ENCODE data around the gene PSD. TPM values are rescaled to one million over a fixed set of nuclear protein-coding genes. Genes with fewer than 3 reads are reported as not detected.

PSD gene
- polyA plus RNA-seq, 1 experiment: 1.8 TPM

- CTCF ChIA-PET: interaction anchor here (0.9 to 1.7 kb wide), 6 partner anchors 10 to 221 kb away, joined by 3 to 5 read pairs (median 3); partner anchors contain the start of gene FBXL15
- no peak for DNase-seq (ENCODE audit: low read depth)
- H3K27me3 ChIP-seq (ENCODE audit: control insufficient read depth, insufficient read depth, low read length): no peaks in the 10 kb centered on the region
- no peaks in the 10 kb centered on the region for H3K36me3 ChIP-seq (ENCODE audit: control insufficient read depth, insufficient read depth, low read length)
- POLR2A ChIA-PET: interaction anchor here (0.6 kb wide), 1 partner anchor 155 kb away, joined by 3 read pairs; no protein-coding TSS in a partner anchor
- peak overlapping the region; percentile 72 for H3K4me3 ChIP-seq (ENCODE audit: low read depth, low read length)
- no peak for TF ChIP-seq CTCF (IDR thresholded peaks at IDR 0.05; ENCODE audit: insufficient read depth, low read depth, low read length)
Observed at GRCh38 chr10:102450374-102451104, 32.0 kb upstream of the PSD start.

- TF ChIP-seq CTCF (IDR thresholded peaks at IDR 0.05; ENCODE audit: insufficient read depth, low read depth, low read length): no peak
- Histone ChIP-seq H3K27me3 (ENCODE audit: control insufficient read depth, insufficient read depth, low read length) (no peaks in the 10 kb centered on the region), H3K4me3 (ENCODE audit: low read depth, low read length) (peak overlapping the region; percentile 72), H3K36me3 (ENCODE audit: control insufficient read depth, insufficient read depth, low read length) (no peaks in the 10 kb centered on the region)
- CTCF ChIA-PET: interaction anchor here (0.9 to 1.7 kb wide), 3 partner anchors 14 to 221 kb away, joined by 3 to 5 read pairs (median 3); no protein-coding TSS in a partner anchor
- no peak for DNase-seq (ENCODE audit: low read depth)
- POLR2A ChIA-PET: no interaction called here
Observed at GRCh38 chr10:102450124-102450373, 31.5 kb upstream of the PSD start.

- ChIA-PET CTCF (interaction anchor here (0.9 to 1.7 kb wide), 3 partner anchors 14 to 220 kb away, joined by 3 to 5 read pairs (median 3); no protein-coding TSS in a partner anchor), POLR2A (no interaction called here)
- no peak for TF ChIP-seq CTCF (IDR thresholded peaks at IDR 0.05; ENCODE audit: insufficient read depth, low read depth, low read length)
- no peak for DNase-seq (ENCODE audit: low read depth)
- H3K36me3 ChIP-seq (ENCODE audit: control insufficient read depth, insufficient read depth, low read length): no peaks in the 10 kb centered on the region
- H3K4me3 ChIP-seq (ENCODE audit: low read depth, low read length): peak overlapping the region; percentile 72
- no peaks in the 10 kb centered on the region for H3K27me3 ChIP-seq (ENCODE audit: control insufficient read depth, insufficient read depth, low read length)
Observed at GRCh38 chr10:102449321-102450123, 30.9 kb upstream of the PSD start.

GRCh38 chr10:102444851-102445250 is 26.3 kb upstream of the PSD start:
- ChIA-PET CTCF (no interaction called here), POLR2A (no interaction called here)
- H3K36me3 ChIP-seq (ENCODE audit: control insufficient read depth, insufficient read depth, low read length): no peaks in the 10 kb centered on the region
- TF ChIP-seq CTCF (IDR thresholded peaks at IDR 0.05; ENCODE audit: insufficient read depth, low read depth, low read length): no peak
- H3K27me3 ChIP-seq (ENCODE audit: control insufficient read depth, insufficient read depth, low read length): no peaks in the 10 kb centered on the region
- DNase-seq (ENCODE audit: low read depth): no peak
- no peak overlapping the region for H3K4me3 ChIP-seq (ENCODE audit: low read depth, low read length)

GRCh38 chr10:102438374-102438773 is 19.8 kb upstream of the PSD start:
- Histone ChIP-seq H3K4me3 (ENCODE audit: low read depth, low read length) (no peak overlapping the region), H3K27me3 (ENCODE audit: control insufficient read depth, insufficient read depth, low read length) (no peaks in the 10 kb centered on the region; the same call in 1 of the 2 replicates), H3K36me3 (ENCODE audit: control insufficient read depth, insufficient read depth, low read length) (no peaks in the 10 kb centered on the region)
- no peak for DNase-seq (ENCODE audit: low read depth)
- ChIA-PET POLR2A (no interaction called here), CTCF (no interaction called here)
- no peak for TF ChIP-seq CTCF (IDR thresholded peaks at IDR 0.05; ENCODE audit: insufficient read depth, low read depth, low read length)

Measured in BJ (cell line).